ENCODE results near the gene ZNF226.
"Not testable (repeated sequence)": the region's sequence is repeated elsewhere in the genome, so short reads cannot be mapped to it uniquely, and the experiment has no call there.

Gene ZNF226

GRCh38 chr19:44156475-44156874 is 8.4 kb upstream of the ZNF226 start:
- DNase-seq (ENCODE audit: low read depth in 2 of 2), result no peak
- no peak overlapping the region for H3K4me3 ChIP-seq (replicated peaks in 1 of 2; ENCODE audit: low read depth in 2 of 2, low read length in 2 of 2)
- TF ChIP-seq, protein P1, sequence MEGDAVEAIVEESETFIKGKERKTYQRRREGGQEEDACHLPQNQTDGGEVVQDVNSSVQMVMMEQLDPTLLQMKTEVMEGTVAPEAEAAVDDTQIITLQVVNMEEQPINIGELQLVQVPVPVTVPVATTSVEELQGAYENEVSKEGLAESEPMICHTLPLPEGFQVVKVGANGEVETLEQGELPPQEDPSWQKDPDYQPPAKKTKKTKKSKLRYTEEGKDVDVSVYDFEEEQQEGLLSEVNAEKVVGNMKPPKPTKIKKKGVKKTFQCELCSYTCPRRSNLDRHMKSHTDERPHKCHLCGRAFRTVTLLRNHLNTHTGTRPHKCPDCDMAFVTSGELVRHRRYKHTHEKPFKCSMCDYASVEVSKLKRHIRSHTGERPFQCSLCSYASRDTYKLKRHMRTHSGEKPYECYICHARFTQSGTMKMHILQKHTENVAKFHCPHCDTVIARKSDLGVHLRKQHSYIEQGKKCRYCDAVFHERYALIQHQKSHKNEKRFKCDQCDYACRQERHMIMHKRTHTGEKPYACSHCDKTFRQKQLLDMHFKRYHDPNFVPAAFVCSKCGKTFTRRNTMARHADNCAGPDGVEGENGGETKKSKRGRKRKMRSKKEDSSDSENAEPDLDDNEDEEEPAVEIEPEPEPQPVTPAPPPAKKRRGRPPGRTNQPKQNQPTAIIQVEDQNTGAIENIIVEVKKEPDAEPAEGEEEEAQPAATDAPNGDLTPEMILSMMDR (IDR thresholded peaks at IDR 0.05; ENCODE audit: low read depth, low read length), result no peak

GRCh38 chr19:44163789-44164188 is 1.1 kb upstream of the ZNF226 start:
- no peak overlapping the region for H3K4me3 ChIP-seq (replicated peaks in 1 of 2; ENCODE audit: low read depth in 2 of 2, low read length in 2 of 2)

GRCh38 chr19:44164327-44164672 is 600 bp upstream of the ZNF226 start:
- TF ChIP-seq, protein P1 (IDR thresholded peaks at IDR 0.05; ENCODE audit: low read depth, low read length), result no peak
- H3K4me3 ChIP-seq (replicated peaks in 1 of 2; ENCODE audit: low read depth in 2 of 2, low read length in 2 of 2), result peak overlapping the region; percentile 63 to 91
- DNase-seq (ENCODE audit: low read depth in 2 of 2), result no peak

More at GRCh38 chr19:44163789-44164188, 1.1 kb upstream of the ZNF226 start:
- no peak for DNase-seq (ENCODE audit: low read depth in 2 of 2)
- TF ChIP-seq, protein P1 (IDR thresholded peaks at IDR 0.05; ENCODE audit: low read depth, low read length), result no peak

- not testable (repeated sequence) for H3K4me3 ChIP-seq (replicated peaks in 1 of 2; ENCODE audit: low read depth in 2 of 2, low read length in 2 of 2); DNase-seq (ENCODE audit: low read depth in 2 of 2)
These were observed 5.8 kb downstream of the ZNF226 start for GRCh38 chr19:44170660-44171059.

DNA sequence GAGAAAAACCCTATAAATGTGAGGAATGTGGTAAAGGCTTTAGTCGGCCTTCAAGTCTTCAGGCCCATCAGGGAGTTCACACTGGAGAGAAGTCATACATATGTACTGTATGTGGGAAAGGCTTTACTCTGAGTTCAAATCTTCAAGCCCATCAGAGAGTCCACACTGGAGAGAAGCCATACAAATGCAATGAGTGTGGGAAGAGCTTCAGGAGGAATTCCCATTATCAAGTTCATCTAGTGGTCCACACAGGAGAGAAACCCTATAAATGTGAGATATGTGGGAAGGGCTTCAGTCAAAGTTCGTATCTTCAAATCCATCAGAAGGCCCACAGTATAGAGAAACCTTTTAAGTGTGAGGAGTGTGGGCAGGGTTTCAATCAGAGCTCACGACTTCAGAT is 11.7 kb downstream of the ZNF226 start:
- TF ChIP-seq, protein P1 (IDR thresholded peaks at IDR 0.05; ENCODE audit: low read depth, low read length), result no peak
- no peak overlapping the region for H3K4me3 ChIP-seq (replicated peaks in 1 of 2; ENCODE audit: low read depth in 2 of 2, low read length in 2 of 2)
- DNase-seq (ENCODE audit: low read depth in 2 of 2), result peak in 1 of 2 donors; percentile 17

DNA sequence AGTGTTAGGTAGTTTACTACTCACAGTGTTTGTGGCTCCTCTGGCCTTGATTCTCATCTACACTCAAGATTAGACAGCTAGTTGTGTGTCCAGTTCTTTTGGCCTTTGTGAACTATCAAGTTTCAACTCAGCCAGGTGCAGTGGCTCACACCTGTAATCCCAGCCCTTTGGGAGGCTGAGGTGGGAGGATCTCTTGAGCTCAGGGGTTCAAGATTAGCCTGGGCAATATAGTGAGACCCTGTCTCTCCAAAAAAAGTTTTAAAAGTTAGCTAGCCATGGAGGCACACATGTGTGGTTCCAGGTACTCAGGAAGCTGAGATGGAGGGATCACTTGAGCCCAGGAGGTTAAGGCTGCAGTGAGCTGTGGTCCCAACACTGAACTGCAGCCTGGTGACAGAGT is 16.1 kb downstream of the ZNF226 start:
- DNase-seq (ENCODE audit: low read depth in 2 of 2), result no peak
- H3K4me3 ChIP-seq (replicated peaks in 1 of 2; ENCODE audit: low read depth in 2 of 2, low read length in 2 of 2), result no peak overlapping the region
- TF ChIP-seq, protein P1 (IDR thresholded peaks at IDR 0.05; ENCODE audit: low read depth, low read length), result no peak

- TF ChIP-seq, protein P1 (IDR thresholded peaks at IDR 0.05; ENCODE audit: low read depth, low read length), result no peak
- no peak for DNase-seq (ENCODE audit: low read depth in 2 of 2)
- no peak overlapping the region for H3K4me3 ChIP-seq (replicated peaks in 1 of 2; ENCODE audit: low read depth in 2 of 2, low read length in 2 of 2)
These were observed 17.2 kb downstream of the ZNF226 start for GRCh38 chr19:44182145-44182544.
